Psoas muscle (tissue), 8 donors: ENCODE results near the gene TUBA1B. TPM values are rescaled to one million over a fixed set of nuclear protein-coding genes. Genes with fewer than 3 reads are reported as not detected.
A peak's percentile ranks its signal among the peaks of the same experiment; 100 is the strongest.

Experiments used
- ATAC-seq, 4 donors: fragments of 200-7000 bp; cut with Tn5 transposase; one replicate each; pipeline ENCODE4 v1.9.1; 2020; ENCODE audit warnings: moderate library complexity in 3 of 4, mild to moderate bottlenecking in 2 of 4
- DNase-seq, 2 donors: peaks; one replicate each; pipeline ENCODE4 v3.0.0-alpha.2; 2020
- H3K27ac ChIP-seq: fragments of 200-600 bp; one replicate; pipeline ENCODE4 v1.8.0; 2022
- H3K27me3 ChIP-seq, 3 donors: fragments of 200-600 bp in 1 of 3; one replicate each; pipeline versions ENCODE4 v1.6.1 to v1.8.0; 2013 to 2022; ENCODE audit warnings: low read length in 2 of 3, mild to moderate bottlenecking in 2 of 3, moderate library complexity in 1 of 3; ENCODE audit not compliant: insufficient read depth in 3 of 3
- H3K36me3 ChIP-seq, 2 donors: fragments of 200-600 bp in 1 of 2; one replicate each; pipeline versions ENCODE4 v1.6.1 to v1.8.0; 2013 to 2022; ENCODE audit warnings: low read depth in 1 of 2, mild to moderate bottlenecking in 1 of 2, moderate library complexity in 1 of 2; ENCODE audit not compliant: insufficient read depth in 1 of 2
- H3K4me1 ChIP-seq: fragments of 200-600 bp; one replicate; pipeline ENCODE4 v1.8.0; 2022
- H3K4me3 ChIP-seq: fragments of 200-600 bp; one replicate; pipeline ENCODE4 v1.8.0; 2022; ENCODE audit warnings: mild to moderate bottlenecking
- H3K9me3 ChIP-seq: fragments of 200-600 bp; one replicate; pipeline ENCODE4 v1.8.0; 2022
- CTCF ChIP-seq: fragments of 200-600 bp; IDR thresholded peaks from one replicate; pipeline ENCODE4 v1.8.0; 2022; ENCODE audit warnings: antibody characterized with exemption
- WGBS, 3 donors: extraction: QIAGEN DNeasy Blood & Tissue Kit; methylation state at CpG; one replicate each; pipeline versions ENCODE4 v1.1.6 to v1.1.7; 2013; 5-methylcytosine and 5-hydroxymethylcytosine counted together
- intact Hi-C, 2 donors: fragments of 100-400 bp; cut with DNase I; formaldehyde crosslinking; loops; one replicate each; pipeline versions ENCODE4 v1.11.0 to v1.14.2; 2022
- polyA plus RNA-seq, 3 donors: library from polyadenylated mRNA; stranded (reverse); fragments of 200-250 nt; gene quantifications; one replicate each; pipeline ENCODE4 v1.2.3, GENCODE V29; 2013
- total RNA-seq, 4 donors: library from RNA; stranded (reverse); fragmentation: NEBNext Ultra II Directional in 2 of 4; extraction: Animal tissue kit (Norgen Biotek cat#: 25700) in 2 of 4; gene quantifications; one replicate each; pipeline versions ENCODE4 v1.2.1 to v1.2.4, GENCODE V29; 2021 to 2023
- donor health status: healthy with polysubstance abuse.
- donor health status: DM: no; HTN: no; CAD: no; lungs with moderate emphysema.
- donor health status: Bipolar disorder and iron deficiency.
- donor health status: healthy.
- donor health status: DM: yes; HTN: yes; CAD: no.
- donor health status: DM: no; HTN: no; CAD: no.
- donor health status: DM: no; HTN: no; CAD: no.
- donor health status: DM: yes; HTN: yes; CAD: no.

Gene TUBA1B
- total and polyA plus RNA-seq, 7 donors: 101 to 1,147 (median 294) TPM

DNA sequence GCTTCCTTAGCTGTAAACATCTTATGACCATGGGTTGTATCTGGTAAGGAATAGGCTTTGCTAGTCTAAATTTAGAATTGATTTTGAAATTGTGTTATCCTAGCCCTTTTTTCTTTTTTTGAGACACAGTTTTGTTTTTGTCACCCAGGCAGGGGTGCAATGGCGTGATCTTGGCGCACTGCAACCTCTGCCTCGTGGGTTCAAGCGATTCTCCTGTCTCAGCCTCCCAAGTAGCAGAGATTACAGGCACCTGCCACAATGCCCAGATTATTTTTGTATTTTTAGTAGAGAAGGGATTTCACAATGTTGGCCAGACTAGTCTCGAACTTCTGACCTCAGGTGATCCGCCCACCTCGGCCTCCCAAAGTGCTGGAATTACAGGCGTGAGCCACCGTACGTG lies 2.4 kb upstream of the TUBA1B start:
- ATAC-seq (no peak), DNase-seq (no peak)
- intact Hi-C loops: no loop called here
- Histone ChIP-seq H3K4me3 (no peak overlapping the region), H3K27me3 (no peaks in the 10 kb centered on the region), H3K9me3 (no peaks in the 10 kb centered on the region), H3K36me3 (peaks cover 6 to 13% of the 10 kb centered on the region in 2 donors), H3K27ac (no peak overlapping the region), H3K4me1 (peaks cover 16% of the 10 kb centered on the region)
- TF ChIP-seq CTCF: no peak
- 76 to 93% (median 82%) methylated on average over 10 of the region's 10 CpGs for WGBS, 3 donors

- peak overlapping the region; percentile 97 for H3K27ac ChIP-seq
- H3K4me3 ChIP-seq: no peak overlapping the region
- no peaks in the 10 kb centered on the region for H3K27me3 ChIP-seq
- WGBS, 3 donors: 75 to 85% (median 79%) methylated on average over 5 of the region's 5 CpGs
- H3K4me1 ChIP-seq: peaks cover 16% of the 10 kb centered on the region
- ATAC-seq (no peak), DNase-seq (no peak)
- H3K36me3 ChIP-seq: peaks cover 6 to 15% of the 10 kb centered on the region in 2 donors
- TF ChIP-seq CTCF: no peak
- intact Hi-C loops: no loop called here
- H3K9me3 ChIP-seq: no peaks in the 10 kb centered on the region
Observed at GRCh38 chr12:49133014-49133413, 1.8 kb upstream of the TUBA1B start.

DNA sequence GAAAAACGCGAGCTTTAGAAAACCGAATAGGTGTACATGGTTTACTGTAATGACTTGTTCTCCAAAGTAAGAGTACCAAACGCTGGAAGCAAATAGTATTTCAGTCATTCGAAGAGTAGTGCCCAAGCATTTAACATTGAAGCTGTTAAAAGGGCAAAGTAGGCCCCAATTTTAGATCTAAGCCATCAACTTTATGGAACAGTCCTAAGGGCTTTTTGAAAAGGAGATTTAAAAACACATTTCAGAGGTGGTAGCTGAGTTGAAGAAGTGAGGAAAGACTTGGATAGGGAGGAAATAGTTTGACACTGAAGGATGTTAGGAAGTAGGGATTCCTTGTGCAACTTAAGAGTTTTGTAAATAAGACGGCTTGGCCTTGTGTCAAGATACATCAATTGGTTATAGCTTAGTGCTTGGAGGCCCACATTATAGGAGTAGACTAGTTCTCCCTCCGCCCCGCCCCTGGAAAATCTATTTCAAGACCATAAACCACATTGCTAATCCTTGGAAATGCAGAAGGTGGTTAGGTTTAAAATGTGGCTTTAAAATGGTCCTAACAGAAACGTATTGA lies 783 bp upstream of the TUBA1B start:
- intact Hi-C loops: loop anchor here in 1 of 2 donors (2.0 kb wide), 3 partner anchors 21 to 103 kb away; partner anchors contain the start of genes LMBR1L and TUBA1A
- 25 to 27% (median 26%) methylated on average over 9 of the region's 9 CpGs for WGBS, 3 donors
- H3K4me3 ChIP-seq: peak overlapping the region; percentile 89
- peaks cover 16% of the 10 kb centered on the region for H3K4me1 ChIP-seq
- H3K27me3 ChIP-seq: no peaks in the 10 kb centered on the region
- peaks cover 6 to 26% of the 10 kb centered on the region in 2 donors for H3K36me3 ChIP-seq
- no peaks in the 10 kb centered on the region for H3K9me3 ChIP-seq
- TF ChIP-seq CTCF: no peak
- no peak for DNase-seq
- ATAC-seq: no peak
- peak overlapping the region; percentile 97 for H3K27ac ChIP-seq

GRCh38 chr12:49130151-49131050 lies 794 bp downstream of the TUBA1B start:
- TF ChIP-seq CTCF: peak; percentile 79
- intact Hi-C loops: loop anchor here in 1 of 2 donors (2.0 kb wide), 3 partner anchors 20 to 104 kb away; partner anchors contain the start of genes LMBR1L and TUBA1A
- Histone ChIP-seq H3K4me1 (peaks cover 16% of the 10 kb centered on the region), H3K27me3 (no peaks in the 10 kb centered on the region), H3K4me3 (peak overlapping the region; percentile 89), H3K27ac (peak overlapping the region; percentile 97), H3K9me3 (no peaks in the 10 kb centered on the region), H3K36me3 (peaks cover 6 to 28% of the 10 kb centered on the region in 2 donors)
- peak; percentile 94 to 96 for DNase-seq
- peak; percentile 81 to 90 (median 83) for ATAC-seq
- WGBS, 3 donors: 0 to 1% (median 1%) methylated on average over 66 of the region's 66 CpGs
